Naive B cell (primary cell): ENCODE measurements around the gene LMX1B. TPM values are rescaled to one million over a fixed set of nuclear protein-coding genes. Genes with fewer than 3 reads are reported as not detected.

Source experiments
- polyA plus RNA-seq, 6 donors: library from polyadenylated mRNA; unstranded; fragments of 300-500 nt; fragmentation: Illumina TruSeq; gene quantifications; one replicate each; pipeline ENCODE4 v1.2.3, GENCODE V29; 2021; ENCODE audit warnings: low read depth in 6 of 6

The LMX1B gene
- polyA plus RNA-seq, 6 donors from 2014 or later = not detected

Other genes starting within 250 kb of the LMX1B start
- gene ZBTB43, start 191.1 kb downstream of the LMX1B start, polyA plus RNA-seq = 10 to 100 TPM in 4 of 6 donors, 1 to 10 TPM in 2; 9.8 to 15.6 (median 11.4) TPM
- 1 to 10 TPM in 5 of 6 donors, not detected in 1; 1.5 to 2.5 (median 1.7) TPM for gene ZBTB34, start 246.7 kb downstream of the LMX1B start, polyA plus RNA-seq